Choroid plexus epithelial cell (primary cell): ENCODE results near the gene DLGAP1.
"Not testable (repeated sequence)": the region's sequence is repeated elsewhere in the genome, so short reads cannot be mapped to it uniquely, and the experiment has no call there.

Experiments used
- DNase-seq: peaks from one replicate; pipeline ENCODE4 v3.0.0-alpha.2; 2010; ENCODE audit warnings: low read depth
- H3K4me3 ChIP-seq: 2 replicates; pipeline ENCODE4 v1.5.1; 2011; ENCODE audit warnings: low read depth, mild to moderate bottlenecking, control low read depth, low read length, moderate library complexity
- TF ChIP-seq, protein P1 (sequence below): conservative IDR thresholded peaks from 2 replicates; pipeline ENCODE4 v1.5.1; 2011; ENCODE audit warnings: low read depth, mild to moderate bottlenecking, control low read depth, inconsistent platforms, low read length, moderate library complexity

The DLGAP1 gene

DNA sequence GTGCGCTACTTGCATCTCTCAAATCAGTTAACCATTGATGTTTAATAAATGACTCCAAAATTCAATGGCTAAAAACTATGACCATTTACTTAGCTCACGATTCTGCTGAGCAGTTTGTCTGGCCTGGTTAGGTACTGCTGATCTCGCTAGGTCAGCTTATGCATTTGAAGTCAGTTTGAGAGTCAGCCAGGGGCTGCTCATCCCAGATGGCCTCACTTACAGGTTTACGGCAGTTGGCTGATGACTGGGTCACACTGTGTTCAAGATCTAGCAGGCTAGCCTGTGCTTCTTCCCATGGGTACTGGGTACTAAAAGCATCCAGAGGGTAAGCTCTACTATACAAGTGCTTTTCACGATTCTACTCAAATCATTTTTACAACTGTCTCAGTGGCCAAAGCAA, 122.1 kb downstream of the DLGAP1 start:
- DNase-seq = no peak
- TF ChIP-seq, protein P1, sequence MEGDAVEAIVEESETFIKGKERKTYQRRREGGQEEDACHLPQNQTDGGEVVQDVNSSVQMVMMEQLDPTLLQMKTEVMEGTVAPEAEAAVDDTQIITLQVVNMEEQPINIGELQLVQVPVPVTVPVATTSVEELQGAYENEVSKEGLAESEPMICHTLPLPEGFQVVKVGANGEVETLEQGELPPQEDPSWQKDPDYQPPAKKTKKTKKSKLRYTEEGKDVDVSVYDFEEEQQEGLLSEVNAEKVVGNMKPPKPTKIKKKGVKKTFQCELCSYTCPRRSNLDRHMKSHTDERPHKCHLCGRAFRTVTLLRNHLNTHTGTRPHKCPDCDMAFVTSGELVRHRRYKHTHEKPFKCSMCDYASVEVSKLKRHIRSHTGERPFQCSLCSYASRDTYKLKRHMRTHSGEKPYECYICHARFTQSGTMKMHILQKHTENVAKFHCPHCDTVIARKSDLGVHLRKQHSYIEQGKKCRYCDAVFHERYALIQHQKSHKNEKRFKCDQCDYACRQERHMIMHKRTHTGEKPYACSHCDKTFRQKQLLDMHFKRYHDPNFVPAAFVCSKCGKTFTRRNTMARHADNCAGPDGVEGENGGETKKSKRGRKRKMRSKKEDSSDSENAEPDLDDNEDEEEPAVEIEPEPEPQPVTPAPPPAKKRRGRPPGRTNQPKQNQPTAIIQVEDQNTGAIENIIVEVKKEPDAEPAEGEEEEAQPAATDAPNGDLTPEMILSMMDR = no peak
- no peak overlapping the region for H3K4me3 ChIP-seq

DNA sequence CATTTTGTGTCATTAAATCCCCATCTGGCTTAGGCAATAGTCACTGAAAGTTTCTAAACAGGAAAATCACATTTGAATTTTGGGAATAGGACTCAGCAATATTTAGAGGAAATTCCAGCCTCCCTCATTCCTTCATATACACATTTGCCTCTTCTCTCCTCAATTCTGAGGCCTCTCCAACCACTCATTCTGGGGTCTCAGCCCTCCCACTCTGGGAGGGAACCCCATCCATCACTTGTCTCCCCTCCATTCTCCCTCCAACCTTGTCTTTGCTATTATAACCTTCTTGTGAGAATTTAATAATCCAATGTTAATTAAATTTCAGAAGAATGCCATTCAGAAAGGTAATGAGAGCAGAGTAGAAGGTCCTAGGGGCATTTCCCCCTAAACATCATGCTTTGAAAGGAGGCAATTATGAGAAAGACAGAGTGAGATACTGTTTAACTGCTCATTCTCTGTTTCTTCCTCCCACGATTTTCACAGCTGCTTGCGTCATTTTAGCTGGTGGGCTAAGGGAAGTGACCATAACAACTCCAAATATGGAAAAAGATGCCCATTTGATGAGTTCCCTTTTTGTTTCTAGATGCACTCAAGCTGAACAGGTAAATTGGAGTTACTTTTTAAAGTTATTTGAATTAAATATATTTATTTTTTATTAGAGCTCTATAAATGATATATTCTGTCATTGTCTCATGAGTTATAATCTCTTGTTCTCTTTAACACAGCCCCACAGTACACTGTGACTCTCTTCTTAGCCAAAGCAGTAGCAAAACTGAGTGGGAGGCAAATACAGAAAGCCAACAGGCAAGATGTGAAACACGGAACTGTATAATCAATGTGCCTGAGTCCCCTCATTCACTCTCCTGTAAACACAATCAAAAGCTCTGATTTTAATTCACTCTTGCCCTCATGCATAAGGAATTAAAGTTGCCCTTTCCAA, 135.1 kb downstream of the DLGAP1 start:
- H3K4me3 ChIP-seq = no peak overlapping the region
- DNase-seq = no peak
- TF ChIP-seq, protein P1 = no peak

DNA sequence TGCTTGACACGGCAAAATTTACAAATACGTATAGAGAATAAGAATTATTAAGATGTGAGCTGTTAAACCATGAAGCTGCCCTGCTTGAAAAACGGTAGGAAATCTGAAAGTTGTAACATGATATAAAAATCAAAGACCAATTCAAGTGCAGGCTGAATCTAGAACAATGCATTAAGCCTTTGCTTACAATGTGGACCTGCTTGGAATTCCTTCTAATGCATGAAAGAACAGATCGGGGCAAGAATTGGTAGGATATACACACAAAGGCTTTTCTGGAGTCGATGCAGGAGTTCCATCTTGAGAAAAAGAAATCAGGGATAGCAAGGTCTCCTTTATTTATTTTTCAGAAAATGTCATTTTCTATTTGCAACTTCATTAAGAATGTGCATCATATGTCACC, 136.8 kb downstream of the DLGAP1 start:
- H3K4me3 ChIP-seq = no peak overlapping the region
- DNase-seq = no peak
- TF ChIP-seq, protein P1 = no peak

DNA sequence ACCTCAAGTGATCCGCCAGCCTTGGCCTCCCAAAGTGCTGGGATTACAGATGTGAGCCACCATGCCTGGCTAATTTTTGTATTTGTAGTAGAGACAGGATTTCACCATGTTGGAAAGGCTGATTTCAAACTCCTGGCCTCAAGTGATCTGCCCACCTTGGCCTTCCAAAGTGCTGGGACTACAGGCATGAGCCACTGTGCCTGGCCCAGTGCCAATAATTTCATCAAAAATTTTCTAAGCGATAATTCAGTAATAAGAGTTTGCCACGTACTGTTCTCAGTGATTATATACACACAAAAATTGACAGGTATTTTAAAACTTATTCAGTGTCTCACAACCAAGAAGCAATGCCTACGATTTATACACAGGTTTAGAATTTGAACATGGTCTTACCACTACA, 143.2 kb downstream of the DLGAP1 start:
- H3K4me3 ChIP-seq, DNase-seq: not testable (repeated sequence)

DNA sequence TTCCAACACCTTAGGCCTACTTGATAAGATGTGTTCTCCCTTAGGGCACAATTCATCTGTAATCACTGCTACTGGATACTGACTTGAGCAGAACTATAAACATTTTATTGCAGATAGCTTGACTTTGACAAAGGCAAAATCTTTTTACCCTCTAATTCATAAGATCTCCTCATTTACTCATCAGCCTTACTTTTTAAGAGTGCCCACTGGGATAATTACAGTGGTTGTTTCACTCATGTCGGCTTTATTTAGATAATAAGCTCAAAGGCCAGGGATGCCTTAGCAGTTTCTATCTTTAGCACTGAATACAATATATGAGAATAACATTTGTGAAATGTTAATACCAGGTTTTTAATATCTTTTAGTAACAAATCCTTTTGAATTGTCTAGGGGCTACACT, 144.0 kb downstream of the DLGAP1 start:
- TF ChIP-seq, protein P1 = no peak
- H3K4me3 ChIP-seq = no peak overlapping the region
- DNase-seq = no peak

DNA sequence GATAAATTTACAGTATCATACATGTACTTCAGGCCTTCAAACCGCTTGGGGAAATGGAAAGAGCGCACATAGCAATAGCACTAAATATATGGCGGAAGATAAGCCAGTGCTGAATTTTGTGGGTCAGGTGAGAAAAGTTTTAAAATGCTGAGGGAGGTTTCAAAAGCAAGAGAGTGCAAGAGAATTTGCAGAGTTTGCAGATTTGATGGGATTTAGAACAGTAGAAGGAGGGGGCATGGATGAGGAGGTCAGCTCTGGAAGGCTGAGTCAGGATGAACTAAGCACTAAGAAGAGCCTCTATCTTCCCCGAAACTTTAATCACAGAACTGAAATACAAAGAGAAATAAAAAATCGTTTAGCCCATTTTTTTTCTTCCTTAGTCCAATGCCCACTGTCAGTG, 145.9 kb downstream of the DLGAP1 start:
- TF ChIP-seq, protein P1 = no peak
- no peak overlapping the region for H3K4me3 ChIP-seq
- DNase-seq = no peak

DNA sequence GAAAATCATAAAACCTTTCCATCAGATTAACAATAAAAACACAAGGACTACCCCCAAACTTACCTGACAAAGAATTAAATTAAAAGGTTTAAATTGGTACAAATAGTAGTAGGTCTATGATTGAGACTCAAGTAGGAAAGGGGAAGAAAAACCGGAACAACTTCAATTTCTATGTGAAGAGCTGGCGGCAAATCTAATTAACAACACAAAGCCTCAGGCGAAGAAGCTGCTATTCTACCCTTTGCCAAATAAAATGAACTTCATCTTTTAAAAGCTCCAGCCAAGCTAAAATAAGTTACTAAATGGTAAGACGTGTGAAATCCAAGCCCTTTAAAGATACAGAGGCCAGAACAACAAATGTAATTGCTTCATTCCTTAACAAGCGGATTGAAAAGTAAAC, 146.5 kb downstream of the DLGAP1 start:
- TF ChIP-seq, protein P1 = no peak
- H3K4me3 ChIP-seq = no peak overlapping the region
- no peak for DNase-seq
